Measurements from ENCODE around the gene PTPRQ. TPM values are rescaled to one million over a fixed set of nuclear protein-coding genes. Genes with fewer than 3 reads are reported as not detected.

Gene PTPRQ
- total and polyA plus RNA-seq, 2 of the 8 experiments (the other 6 are each of a cell fraction or from before 2014, with no cell fraction given), result not detected

GRCh38 chr12:80708259-80708974, 264.4 kb downstream of the PTPRQ start (continued):
- TF ChIP-seq RXRA (IDR thresholded peaks at IDR 0.05; ENCODE audit: insufficient read depth, low read depth, low read length) (peak; percentile 96), EZH2 (IDR thresholded peaks at IDR 0.05; ENCODE audit: low read depth, low read length, severe bottlenecking) (peak; percentile 47), SP1 (IDR thresholded peaks at IDR 0.05; ENCODE audit: low read depth, low read length) (0 out of 2 replicates have a peak, but pooled peaks have one; percentile 19), SAP30 (IDR thresholded peaks at IDR 0.05; ENCODE audit: insufficient read depth, insufficient replicate concordance, low read length) (no peak), E2F6 (IDR thresholded peaks at IDR 0.05) (peak; percentile 77; the same call in 1 of the 2 replicates), GTF2F1 (IDR thresholded peaks at IDR 0.05; ENCODE audit: borderline replicate concordance, low read depth, low read length) (no peak), POU5F1 (IDR thresholded peaks at IDR 0.05; ENCODE audit: low read depth, low read length) (no peak), RAD21 (IDR thresholded peaks at IDR 0.05 in 1 of 2, conservative IDR thresholded peaks at IDR 0.05 in 1 of 2; ENCODE audit: low read depth in 2 of 2, low read length in 2 of 2) (no peak), BCL11A (IDR thresholded peaks at IDR 0.05; ENCODE audit: low read depth in 2 of 2, low read length in 2 of 2) (no peak), YY1 (IDR thresholded peaks at IDR 0.05; ENCODE audit: low read depth, low read length) (no peak), NANOG (IDR thresholded peaks at IDR 0.05; ENCODE audit: insufficient read depth, low read depth, low read length, poor library complexity, severe bottlenecking) (no peak), TAF7 (optimal IDR thresholded peaks at IDR 0.05; ENCODE audit: borderline replicate concordance, low read depth, low read length) (no peak), CBX5 (IDR thresholded peaks at IDR 0.05; ENCODE audit: low read depth, low read length) (no peak), SUZ12 (IDR thresholded peaks at IDR 0.05; ENCODE audit: low read length) (peak; percentile 55; the same call in 1 of the 2 replicates), GABPA (IDR thresholded peaks at IDR 0.05; ENCODE audit: borderline replicate concordance, insufficient read depth, low read length) (no peak)

Data from H1 (cell line).